NCI-H2107 (cell line): Measurements from ENCODE around the gene PMFBP1.

ENCODE experiments used
- DNase-seq: peaks from one replicate; lab custom pipeline; 2025; lab: John Stamatoyannopoulos, UW

The PMFBP1 gene, protein sequence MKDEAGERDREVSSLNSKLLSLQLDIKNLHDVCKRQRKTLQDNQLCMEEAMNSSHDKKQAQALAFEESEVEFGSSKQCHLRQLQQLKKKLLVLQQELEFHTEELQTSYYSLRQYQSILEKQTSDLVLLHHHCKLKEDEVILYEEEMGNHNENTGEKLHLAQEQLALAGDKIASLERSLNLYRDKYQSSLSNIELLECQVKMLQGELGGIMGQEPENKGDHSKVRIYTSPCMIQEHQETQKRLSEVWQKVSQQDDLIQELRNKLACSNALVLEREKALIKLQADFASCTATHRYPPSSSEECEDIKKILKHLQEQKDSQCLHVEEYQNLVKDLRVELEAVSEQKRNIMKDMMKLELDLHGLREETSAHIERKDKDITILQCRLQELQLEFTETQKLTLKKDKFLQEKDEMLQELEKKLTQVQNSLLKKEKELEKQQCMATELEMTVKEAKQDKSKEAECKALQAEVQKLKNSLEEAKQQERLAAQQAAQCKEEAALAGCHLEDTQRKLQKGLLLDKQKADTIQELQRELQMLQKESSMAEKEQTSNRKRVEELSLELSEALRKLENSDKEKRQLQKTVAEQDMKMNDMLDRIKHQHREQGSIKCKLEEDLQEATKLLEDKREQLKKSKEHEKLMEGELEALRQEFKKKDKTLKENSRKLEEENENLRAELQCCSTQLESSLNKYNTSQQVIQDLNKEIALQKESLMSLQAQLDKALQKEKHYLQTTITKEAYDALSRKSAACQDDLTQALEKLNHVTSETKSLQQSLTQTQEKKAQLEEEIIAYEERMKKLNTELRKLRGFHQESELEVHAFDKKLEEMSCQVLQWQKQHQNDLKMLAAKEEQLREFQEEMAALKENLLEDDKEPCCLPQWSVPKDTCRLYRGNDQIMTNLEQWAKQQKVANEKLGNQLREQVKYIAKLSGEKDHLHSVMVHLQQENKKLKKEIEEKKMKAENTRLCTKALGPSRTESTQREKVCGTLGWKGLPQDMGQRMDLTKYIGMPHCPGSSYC

DNA sequence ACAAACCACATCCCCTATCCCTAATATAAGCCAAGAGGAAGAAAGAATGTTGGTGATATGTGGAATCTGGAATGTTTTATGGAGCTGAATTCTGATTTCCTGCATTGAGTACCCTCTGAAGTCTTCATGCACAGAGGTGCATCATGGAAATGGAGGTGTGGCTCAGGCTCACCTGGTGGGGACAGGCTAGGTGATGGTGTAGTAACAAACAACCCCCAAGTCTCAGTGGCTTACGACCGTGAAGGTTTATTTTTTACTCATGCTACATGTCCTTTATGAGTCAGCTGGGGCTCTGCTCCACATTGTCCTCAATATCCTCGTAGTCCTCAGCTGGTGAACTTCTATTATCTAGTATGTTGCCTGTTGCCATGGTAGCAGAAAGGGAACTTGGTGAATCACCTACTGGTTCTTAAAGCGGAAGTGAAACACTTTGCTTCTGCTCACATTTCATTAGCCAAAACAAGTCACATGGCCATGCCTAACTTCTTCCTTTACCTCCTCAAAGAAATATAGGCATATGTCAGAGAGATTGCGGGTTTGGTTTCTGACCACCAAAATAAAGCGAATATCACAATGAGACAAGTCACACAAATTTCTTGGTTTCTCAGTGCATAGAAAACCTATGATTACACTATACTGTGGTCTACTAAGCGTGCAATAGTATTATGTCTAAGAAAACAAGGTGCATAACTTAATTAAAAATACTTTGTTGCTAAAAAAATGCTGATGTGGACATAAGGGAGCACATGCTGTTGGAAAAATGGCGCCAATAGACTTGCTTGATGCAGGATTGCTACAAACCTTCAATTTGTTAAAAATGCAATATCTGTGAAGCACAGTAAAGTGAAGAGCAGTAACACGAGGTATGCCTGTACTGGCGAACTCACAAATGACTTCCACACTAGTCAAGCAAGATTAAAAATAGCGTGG is at the start of gene PMFBP1:
TSS of gene PMFBP1 (minus strand) at position 51 of the 930 bp plus-strand sequence. CDS start 947 bp downstream, outside the sequence.
- no peak for DNase-seq

DNA sequence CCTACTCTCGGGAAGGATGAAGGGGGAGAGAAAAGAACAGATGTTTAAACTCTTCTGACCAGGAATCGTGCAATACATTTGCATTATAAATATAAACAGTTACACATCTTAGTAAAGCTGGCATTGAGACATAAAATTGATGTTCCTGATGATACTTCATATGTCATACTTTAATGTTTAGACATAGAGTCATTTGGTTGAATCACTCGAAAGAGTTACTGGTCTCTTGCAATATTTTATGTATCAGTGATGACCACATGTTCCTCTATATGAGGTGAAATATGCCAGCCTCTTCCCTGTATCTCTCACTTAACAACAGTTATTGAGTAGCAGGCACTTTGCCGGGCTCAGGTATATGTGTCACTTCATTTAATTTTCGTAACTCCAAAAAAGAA is 49.7 kb upstream of the PMFBP1 start:
- no peak for DNase-seq

DNA sequence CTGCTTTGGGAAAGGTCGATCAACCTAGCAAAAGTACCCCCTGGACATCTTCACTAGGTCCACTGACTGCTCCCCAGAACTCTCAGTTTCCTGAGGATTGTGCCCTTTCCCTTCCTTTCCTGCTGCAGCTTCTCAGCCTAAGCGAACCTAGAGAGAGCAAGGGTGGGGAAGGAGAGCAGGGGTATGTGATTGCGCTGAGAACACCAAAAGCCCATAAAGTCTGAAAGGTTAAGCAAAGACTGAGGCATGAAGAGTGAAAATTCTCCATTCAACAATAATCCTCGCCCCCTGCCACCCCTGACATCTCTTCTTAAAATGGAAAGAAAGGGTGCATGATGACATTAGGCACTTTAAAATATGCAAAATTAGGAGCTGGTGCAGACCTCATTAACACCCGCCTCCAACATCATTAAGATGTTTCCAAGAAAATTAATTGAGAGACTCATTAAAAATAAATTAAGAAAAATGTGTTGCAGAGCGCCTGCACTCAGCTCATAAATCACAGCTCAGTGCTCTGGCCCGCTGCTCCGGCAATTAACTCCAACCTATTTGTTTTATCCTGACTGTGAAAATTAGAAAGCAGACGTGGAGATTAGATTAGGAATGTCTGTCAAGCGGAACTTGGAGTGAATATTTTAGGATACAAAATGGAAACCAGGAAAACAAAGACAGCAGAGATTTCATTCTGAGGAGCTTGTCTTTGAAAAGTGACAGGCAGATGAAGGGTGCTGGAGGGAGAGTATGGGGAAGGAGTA is 49.1 kb upstream of the PMFBP1 start:
- no peak for DNase-seq

DNA sequence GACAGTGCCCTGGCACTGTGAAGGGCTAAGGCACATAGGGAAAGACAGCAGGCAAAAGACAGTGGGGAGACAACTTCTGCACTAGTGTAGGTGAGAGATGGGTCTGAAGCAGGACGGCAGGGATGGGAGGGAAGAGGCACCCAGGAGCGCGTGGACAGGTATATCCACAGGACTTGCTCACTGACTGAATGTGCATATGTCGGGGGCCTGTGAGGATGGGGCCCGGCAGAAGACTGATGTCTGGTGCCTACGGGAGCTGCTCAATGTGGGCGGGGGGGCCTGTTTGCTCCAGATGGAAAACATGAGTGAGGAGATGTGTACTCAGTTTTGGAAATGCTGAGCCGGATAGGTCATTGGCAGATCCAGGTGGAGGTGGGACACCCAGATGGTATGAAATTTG is 47.3 kb upstream of the PMFBP1 start:
- DNase-seq = no peak

DNA sequence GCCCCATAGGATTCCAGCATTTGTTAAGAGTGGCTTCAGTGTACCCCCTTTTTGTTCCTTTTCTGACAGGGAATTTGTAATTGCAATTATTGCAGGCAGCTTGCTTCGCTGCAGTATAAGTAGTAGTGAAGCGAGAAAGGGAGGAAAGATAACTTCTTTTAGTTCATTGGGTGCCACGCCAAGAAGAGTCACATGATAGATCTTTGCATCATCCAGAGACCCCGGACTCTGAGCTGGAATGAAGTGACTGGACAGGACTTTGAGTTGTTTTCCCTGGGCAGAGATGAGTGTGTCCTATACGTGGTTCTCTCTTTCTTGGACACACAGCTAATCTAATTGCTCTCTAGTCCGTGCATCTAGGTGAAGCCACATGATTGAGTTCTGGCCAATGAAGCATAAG is 44.8 kb upstream of the PMFBP1 start:
- no peak for DNase-seq

DNA sequence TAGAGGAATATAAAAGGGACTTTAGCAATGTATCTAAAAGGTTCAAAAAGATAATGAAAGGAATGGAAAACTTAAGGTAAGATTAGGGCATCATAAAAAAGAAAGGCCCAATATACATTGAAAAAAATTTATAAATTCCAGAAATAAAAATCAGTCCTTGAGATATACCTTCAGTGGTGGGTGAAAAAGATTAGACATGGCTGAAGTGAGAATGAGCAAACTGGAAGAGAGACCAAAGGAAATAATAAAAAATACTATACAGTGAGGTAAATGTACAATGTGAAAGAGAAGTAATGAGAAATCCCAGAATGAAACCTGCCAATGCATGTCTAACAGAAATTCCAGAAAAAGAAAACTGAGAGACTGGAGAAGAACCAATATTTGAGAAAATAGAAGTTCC is 42.9 kb upstream of the PMFBP1 start:
- no peak for DNase-seq

DNA sequence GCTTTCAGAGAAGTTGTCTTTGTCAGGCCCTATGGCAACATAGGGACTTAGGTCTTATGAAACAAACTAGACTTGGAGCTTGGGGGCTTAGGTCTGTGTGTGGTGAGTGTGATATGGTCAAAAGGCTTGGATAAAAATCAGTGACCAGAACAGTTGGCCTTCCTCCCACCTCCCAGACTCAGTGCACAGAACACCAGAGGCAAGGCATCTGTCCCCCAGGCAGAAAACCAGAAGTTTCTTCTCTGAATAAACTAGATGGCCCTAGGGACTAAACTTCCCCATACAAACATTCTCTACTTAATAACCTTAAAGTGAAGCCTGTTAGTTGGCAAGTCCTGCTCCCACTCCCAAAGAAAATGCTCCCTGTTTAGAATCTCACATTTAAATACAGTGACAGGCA is 39.2 kb upstream of the PMFBP1 start:
- DNase-seq = no peak

DNA sequence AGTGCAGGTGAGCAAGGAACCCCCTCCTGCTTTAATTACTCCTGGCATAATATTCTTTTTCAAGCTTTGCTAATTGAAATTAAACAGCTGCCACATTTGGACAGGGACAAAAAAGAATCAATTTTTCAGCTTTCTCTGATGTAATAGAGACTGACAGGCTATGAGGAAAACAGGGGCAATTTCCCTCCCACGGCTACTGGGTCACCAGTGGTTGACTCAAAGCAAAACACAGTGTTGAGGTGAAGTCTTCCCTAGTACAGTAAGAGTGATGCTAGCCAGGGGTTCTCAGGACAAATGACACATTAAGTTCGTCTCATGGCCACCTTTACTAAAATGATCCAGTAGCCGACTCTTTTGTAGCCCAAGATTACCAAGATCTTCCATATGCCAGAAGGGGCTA is 38.6 kb upstream of the PMFBP1 start:
- DNase-seq = no peak

DNA sequence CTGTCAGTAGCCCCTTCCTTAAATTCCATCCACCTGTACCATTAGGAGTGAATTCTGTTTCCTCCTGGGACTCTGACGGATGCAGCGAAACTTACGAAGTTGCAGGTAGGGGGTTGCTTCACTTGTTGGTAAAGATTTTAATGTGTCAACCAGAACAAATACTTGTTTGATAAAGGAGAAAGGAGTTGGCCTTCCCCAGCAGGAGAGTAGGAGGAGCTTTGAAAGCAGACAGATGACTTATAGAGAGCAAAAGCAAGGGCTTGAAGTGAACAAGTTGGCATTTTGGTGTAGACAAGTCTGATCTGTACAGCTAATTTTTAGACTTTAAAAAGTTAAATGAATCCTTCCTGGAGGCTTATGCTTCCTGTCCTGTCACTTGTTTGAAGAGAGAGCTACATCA is 38.1 kb upstream of the PMFBP1 start:
- no peak for DNase-seq

DNA sequence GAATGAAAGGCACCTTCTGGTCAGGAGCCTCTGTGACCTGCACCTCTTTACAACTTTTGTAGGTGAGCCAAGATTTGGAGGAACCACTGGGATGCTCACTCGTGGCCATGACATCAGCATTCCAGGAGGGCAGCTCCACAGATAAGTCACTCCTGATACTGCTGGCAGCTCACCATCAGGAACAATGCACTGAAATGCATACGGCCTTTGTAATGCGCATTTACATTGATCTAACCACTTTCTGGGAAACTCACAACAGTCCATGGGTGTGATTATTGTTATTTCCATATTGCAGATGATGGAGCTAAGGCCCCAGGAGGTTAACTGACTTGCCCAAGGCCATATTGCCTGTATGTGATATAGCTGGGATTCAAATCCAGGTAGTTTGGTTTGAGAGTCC is 34.3 kb upstream of the PMFBP1 start:
- DNase-seq = no peak

DNA sequence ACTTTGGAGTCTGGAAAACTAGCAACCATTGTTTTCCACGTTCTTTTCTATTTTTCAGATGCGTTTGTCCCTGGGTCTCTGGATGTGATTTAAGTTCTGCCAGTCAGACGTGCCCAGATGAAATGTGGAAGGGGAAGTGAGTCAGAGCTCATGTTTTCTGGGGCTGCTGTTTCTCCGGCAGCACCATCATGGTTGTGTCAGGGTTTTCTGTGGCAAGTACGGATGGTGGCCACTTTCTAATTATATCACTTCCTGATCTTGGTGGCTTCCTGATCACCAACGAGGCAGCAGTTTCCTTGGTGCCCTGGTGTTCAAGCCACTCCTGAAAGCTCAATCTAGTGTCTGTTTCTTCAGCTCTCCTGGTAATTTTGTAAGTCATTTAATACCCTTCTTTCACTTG is 31.4 kb upstream of the PMFBP1 start:
- DNase-seq = no peak

DNA sequence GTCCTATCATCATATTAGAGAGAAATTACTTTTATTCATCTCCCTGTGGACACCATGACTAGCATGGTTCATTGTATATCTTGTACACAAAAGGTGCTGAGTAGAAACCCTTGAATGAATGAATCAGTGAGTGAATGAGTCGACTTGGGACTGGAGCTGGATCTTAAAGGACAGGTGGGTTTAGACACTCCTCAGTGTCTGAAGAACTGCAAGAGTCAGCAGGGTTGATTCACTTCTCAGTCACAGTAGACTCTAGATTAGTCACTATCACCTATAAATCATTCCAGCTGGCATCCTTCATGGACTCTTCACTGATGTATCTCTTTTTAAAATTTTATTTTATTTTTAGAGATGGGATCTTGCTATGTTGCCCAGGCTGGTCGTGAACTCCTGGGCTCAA is 30.1 kb upstream of the PMFBP1 start:
- DNase-seq = no peak

DNA sequence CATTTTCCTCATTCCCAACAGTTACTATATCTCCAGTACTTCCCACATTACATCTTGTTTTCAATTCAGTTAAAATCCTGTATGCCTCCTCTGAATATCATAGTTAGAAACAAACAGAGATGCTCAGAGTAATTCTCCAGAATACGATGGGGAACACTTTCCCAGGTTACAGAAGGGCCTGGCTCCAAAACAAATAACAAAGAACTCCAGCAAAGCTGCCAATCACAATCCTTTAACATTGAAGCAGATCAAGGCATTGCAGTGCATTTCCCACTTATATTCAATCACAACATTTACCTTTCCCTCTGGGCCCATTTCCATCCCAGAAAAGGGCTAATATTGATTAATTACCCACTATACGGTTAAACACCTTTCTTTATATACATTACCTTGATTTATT is 29.4 kb upstream of the PMFBP1 start:
- DNase-seq = no peak

DNA sequence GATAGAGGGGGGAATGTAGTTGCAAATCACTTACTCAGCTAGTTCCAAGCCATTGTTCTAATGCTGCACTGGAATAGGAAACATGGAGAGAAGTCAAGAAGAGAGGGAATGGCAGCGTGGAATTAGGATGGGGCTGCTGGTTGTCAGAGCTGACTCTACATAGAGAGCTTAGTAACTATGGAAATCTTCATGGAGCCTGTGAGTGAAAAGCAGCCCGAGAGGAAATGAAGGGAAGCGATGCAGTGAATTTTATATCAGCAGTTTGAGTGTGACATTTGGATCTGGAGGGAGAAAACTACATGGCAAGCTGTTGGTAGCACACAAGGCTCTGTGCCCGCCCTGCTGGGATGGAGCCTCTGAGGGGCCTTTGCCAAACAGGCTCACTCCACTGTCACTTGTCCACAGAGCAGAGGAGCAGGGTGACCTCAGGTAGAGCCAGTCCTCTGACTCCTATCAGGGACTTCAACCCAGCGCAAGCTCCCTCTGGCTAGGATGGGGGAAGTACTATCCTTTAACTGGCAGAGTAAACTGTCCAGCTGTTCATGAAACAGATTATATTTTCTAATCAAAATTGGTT is 27.9 kb upstream of the PMFBP1 start:
- no peak for DNase-seq

DNA sequence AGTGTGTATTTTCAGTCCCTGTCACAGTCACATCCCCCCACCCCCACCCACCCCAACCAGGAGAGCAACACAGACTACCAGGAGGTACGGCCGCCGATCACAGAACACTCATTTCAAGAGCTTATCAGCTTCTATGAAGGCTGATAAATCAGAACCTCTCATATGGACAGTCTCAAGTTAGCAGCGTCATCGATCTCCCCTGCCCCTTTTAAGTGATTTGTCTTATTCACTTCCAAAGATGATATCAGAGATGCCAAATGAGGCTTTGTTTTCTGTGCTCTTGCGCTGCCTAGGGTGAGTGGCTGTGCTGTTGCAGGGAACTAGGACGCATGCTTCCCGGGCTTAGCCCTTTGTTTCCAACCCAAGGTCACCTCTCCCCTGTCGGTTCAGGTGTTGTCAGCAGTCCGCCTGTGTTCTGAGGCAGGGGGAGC is 26.8 kb upstream of the PMFBP1 start:
- no peak for DNase-seq

DNA sequence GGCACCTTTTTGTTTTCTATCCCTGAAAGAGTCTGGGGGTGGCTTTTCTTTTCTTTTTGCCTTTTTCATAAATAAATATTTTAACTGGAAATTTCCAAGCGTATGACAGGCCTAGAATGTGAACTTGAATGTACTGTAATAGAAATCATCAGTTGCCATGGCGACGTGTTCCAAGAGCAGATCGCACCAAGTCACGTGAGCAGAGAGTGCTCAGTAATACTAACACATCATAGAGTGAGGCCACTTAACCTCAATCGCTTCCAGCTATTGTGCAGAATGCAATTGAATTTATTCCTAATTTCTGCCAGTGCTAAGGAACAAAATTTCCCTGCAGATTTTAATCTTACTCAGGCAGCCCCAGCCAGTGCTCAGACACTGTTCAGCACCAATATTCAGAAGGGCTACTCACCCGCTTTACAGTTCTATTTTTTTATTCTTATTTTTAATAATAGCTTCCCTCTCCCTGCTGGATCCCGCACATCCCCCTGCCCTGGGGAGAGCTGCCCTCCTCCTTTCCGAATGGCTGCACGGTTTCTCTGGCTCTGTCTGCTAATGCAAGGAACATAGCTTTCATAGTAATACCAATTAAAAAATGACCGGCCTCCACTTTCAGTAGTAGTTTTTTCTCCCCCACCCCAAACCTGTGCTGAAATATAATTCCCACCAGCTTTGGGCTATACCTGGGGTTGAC is 26.2 kb upstream of the PMFBP1 start:
- no peak for DNase-seq

DNA sequence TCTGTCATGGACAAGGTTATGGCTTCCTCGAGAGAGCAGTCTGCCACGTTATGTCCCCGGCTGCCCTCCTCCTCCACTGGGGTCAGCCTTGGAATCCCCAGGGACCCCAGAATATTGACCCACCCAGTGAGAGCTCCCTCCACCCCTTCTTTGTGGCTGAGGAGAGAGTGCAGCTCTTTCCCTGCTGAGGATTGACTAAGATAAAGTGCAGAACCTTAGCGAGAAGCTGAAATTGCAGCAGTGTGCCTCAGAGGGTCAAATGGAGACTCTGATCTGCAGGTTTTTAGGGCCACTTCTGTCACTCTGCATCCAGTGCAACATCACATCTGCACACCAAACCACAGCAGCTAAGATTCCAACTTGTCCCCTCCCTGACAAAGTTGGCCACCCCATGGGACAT is 25.6 kb upstream of the PMFBP1 start:
- DNase-seq = no peak

DNA sequence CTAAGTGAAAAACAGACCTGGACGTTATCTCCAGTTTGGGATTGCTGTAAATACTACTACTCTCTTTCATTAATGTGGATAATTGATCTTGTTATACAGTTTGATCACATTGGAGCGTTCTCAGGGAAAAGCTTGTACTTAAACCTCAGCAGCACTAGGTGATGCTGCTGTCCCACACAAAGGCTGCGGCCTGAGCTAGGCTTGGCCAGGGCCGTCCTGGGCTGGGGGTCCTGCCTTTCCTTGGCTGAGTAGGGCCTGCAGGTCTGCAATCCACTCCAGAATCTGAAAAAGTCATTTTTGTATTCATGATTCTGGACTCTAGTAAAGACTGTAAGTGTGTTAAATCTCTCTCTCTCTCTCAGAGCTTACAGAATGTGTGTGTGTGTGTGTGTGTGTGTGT is 23.7 kb upstream of the PMFBP1 start:
- DNase-seq = no peak

DNA sequence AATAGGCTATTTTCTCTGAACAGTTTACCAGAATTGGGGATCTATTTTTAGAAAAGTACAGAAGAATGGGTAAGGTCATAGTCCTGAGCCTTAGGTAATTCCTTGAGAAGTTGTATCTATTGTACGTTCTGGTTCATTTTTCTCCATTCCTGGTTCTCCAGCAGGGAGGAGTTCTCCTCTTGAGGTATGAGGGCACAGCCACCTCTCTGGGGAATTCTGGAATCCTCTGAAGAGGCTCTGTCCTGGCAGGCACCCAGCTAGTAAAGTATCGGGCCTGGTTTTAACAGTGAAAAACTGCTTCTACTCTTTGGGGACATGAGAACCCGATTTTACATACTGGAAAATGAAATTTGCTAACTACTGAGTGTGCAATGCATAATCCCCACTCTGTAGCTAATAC is 19.6 kb upstream of the PMFBP1 start:
- peak; percentile 44 for DNase-seq

DNA sequence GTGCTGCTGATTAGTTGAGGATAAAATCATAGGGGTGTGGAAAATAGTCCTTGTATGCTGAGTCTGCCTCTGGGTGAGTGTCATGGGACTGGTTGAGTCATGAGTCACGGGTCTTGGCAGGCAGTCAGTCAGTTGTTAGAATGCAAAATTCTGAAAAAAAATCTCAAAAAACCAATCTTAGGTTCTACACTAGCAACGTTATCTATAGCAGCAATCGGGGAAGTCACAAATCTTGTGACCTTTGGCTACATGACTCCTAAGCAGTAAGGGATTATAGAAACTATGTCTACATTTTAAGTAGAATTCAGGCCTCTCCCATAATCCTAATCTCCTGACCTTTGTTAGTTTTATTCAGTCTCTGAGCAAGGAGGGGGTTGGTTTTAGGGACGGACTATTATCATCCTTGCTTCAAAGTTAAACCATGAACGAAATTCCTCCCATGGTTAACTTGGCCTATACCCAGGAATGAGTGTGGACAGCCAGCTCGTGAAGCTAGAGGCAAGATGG is 18.0 kb upstream of the PMFBP1 start:
- no peak for DNase-seq
